ENCODE measurements around the gene NETO2.

GRCh38 chr16:47058295-47059086, 85.3 kb downstream of the NETO2 start:
- TF ChIP-seq POLR2AphosphoS5 (IDR thresholded peaks at IDR 0.05; ENCODE audit: insufficient read depth, low read depth, low read length) (no peak), POLR2A (IDR thresholded peaks at IDR 0.05; ENCODE audit: low read depth, low read length) (no peak), EZH2 (IDR thresholded peaks at IDR 0.05; ENCODE audit: borderline replicate concordance, low read depth, low read length, severe bottlenecking) (no peak), MYC (IDR thresholded peaks at IDR 0.05; ENCODE audit: low read depth, low read length) (no peak), CTCF (IDR thresholded peaks at IDR 0.05; ENCODE audit: extremely low read depth in 1 of 2, insufficient read depth in 1 of 2, low read depth in 1 of 2, low read length in 2 of 2) (no peak)

Measured in endothelial cell of umbilical vein (primary cell).